Stimulated activated CD8-positive, alpha-beta memory T cell treated with anti-CD3 and anti-CD28 coated beads, Interleukin-2, amount 100 ng/mL, for 1 hour (primary cell): ENCODE measurements around the gene DAPP1.
"Not testable (repeated sequence)": the region's sequence is repeated elsewhere in the genome, so short reads cannot be mapped to it uniquely, and the experiment has no call there.

Experiments used
- DNase-seq, 2 donors: peaks; one replicate each; pipeline ENCODE4 v3.0.0-alpha.2; 2020; ENCODE audit warnings: low read depth in 2 of 2

The DAPP1 gene, protein sequence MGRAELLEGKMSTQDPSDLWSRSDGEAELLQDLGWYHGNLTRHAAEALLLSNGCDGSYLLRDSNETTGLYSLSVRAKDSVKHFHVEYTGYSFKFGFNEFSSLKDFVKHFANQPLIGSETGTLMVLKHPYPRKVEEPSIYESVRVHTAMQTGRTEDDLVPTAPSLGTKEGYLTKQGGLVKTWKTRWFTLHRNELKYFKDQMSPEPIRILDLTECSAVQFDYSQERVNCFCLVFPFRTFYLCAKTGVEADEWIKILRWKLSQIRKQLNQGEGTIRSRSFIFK

GRCh38 chr4:99816545-99817308 is at the start of gene DAPP1:
DAPP1 (plus strand) TSS chr4:99816827; CDS start chr4:99816914, 87 bp downstream.
- DNase-seq, result peak; percentile 11 to 30

DNA sequence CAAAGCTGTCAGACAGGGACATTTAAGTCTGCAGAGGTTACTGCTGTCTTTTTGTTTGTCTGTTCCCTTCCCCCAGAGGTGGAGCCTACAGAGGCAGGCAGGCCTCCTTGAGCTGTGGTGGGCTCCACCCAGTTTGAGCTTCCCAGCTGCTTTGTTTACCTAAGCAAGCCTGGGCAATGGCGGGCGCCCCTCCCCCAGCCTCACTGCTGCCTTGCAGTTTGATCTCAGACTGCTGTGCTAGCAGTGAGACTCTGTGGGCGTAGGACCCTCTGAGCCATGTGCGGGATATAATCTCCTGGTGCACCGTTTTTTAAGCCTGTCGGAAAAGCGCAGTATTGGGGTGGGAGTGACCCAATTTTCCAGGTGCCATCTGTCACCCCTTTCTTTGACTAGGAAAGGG is 45.8 kb upstream of the DAPP1 start:
- not testable (repeated sequence) for DNase-seq

DNA sequence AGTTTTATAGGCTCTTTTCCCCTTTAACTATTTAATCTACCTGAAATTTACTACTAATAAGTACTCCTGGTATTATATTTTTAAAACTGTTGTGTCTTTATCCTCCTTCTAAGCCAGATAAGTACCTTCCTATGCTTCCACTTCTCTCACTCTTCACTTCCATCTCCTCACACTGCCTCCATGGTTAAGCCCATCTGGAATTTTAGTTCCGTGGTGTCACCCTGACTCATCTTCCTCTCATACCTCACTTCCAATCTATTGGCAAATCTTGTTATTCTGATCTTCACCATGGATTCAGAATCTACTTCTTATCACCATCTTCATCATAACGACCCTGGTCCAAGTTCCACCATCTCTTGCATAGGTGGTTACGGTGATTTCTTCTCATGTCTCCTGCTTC is 32.7 kb upstream of the DAPP1 start:
- no peak for DNase-seq

- no peak for DNase-seq
Observed at GRCh38 chr4:99784842-99785241, 31.8 kb upstream of the DAPP1 start.

- no peak for DNase-seq
Observed at GRCh38 chr4:99790796-99791617, 25.6 kb upstream of the DAPP1 start.

- no peak for DNase-seq
Observed at GRCh38 chr4:99800332-99801004, 16.2 kb upstream of the DAPP1 start.

- no peak for DNase-seq
Observed at GRCh38 chr4:99801005-99801699, 15.5 kb upstream of the DAPP1 start.

GRCh38 chr4:99803566-99804101 is 13.0 kb upstream of the DAPP1 start:
- no peak for DNase-seq

GRCh38 chr4:99806545-99806944 is 10.1 kb upstream of the DAPP1 start:
- DNase-seq, result no peak

GRCh38 chr4:99807666-99808065 is 9.0 kb upstream of the DAPP1 start:
- no peak for DNase-seq

- DNase-seq, result peak; percentile 16 to 40
Observed at GRCh38 chr4:99808260-99808857, 8.3 kb upstream of the DAPP1 start.

DNA sequence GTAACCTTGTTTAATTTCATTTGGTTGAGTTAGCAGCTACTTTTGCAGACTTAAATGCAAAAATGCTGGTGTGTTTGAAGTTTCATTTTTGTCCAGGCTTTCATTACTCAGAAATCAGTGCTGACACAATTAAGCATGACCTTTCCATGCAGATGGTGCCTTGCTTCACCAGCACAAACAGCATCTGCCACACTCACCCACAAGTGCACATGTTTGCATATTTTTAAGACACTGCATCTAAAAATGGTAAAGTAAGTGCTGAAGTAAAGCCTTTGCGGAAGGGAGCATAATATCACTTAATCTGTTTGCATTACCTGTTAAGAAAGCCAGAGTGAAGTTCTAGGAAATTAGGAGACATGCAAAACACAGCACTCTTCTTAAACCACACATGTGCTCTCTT is 7.3 kb upstream of the DAPP1 start:
- no peak for DNase-seq

GRCh38 chr4:99810536-99810935 is 6.1 kb upstream of the DAPP1 start:
- DNase-seq, result no peak

DNA sequence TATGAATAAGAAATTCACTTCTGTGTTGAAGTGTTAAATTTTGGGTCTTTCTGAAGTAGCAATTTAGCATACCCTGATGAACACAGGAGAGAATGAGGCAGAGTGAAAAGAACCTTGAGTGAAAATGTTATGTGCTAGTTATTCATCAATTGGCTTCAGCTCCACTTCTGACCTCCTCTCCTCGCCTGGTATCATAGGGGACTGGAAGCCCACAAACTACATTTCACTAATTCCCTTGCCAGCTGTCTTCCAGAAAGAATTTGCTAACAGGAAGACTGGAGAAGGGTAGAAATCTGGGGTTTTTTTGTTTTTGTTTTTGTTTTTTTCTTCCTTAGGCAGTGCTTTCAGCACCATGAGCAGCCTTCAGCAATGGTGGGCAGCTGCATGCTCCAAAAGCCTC is 5.5 kb upstream of the DAPP1 start:
- DNase-seq, result no peak

DNA sequence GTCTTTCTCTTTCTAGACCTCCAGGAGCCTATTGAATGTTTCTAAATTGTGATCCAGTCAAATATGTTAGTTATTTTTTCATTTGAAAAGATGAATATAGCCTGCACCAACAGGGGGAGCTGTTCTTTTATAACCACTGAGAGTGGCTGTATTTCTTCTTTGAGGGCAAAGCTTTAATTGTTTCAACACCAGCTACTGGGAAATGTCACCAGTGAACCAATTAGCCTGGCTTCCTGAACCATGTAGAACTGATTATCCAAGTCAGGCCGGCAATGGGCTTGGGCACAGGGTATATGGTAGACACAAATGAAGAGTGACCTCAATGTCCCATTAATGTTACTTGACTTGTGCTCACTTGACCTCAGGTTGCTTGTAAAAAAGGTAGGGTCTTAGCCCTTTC is 4.8 kb upstream of the DAPP1 start:
- peak in 1 of 2 donors; percentile 16 for DNase-seq

- no peak for DNase-seq
Observed at GRCh38 chr4:99815597-99816011, 1.0 kb upstream of the DAPP1 start.

DNA sequence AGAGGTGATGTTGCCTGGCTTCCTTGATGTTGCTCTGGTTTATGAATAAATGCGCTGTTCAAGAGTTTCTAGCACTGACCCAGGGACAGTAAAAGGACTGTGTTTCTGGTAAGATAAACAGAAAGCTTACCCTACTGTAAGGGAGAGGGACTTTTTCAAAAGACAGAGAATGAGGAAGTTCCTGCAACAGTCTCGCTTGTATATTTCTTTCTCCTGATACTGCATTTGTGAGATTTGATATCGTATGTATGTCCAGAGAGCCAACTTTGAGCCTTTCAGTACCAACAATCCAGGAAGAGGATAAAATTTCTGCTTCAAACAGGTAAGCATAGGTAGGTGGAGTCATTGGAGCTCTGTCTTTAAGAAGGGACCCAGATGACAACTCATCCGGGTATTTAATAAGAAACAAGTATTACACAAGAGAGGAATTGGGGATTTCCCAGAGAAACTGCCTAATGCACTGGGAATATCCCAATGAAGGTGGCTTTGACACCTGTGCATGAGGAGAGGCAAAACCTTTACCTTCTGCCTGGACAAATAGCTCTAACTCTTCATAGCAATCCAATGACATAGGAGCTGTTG is 773 bp downstream of the DAPP1 start:
- DNase-seq, result no peak

GRCh38 chr4:99818661-99819060 is 2.0 kb downstream of the DAPP1 start:
- no peak for DNase-seq

GRCh38 chr4:99821918-99822503 is 5.4 kb downstream of the DAPP1 start:
- no peak for DNase-seq

- DNase-seq, result no peak
Observed at GRCh38 chr4:99822734-99823133, 6.1 kb downstream of the DAPP1 start.
